ENCODE measurements around the gene KCNC1.

The KCNC1 gene

DNA sequence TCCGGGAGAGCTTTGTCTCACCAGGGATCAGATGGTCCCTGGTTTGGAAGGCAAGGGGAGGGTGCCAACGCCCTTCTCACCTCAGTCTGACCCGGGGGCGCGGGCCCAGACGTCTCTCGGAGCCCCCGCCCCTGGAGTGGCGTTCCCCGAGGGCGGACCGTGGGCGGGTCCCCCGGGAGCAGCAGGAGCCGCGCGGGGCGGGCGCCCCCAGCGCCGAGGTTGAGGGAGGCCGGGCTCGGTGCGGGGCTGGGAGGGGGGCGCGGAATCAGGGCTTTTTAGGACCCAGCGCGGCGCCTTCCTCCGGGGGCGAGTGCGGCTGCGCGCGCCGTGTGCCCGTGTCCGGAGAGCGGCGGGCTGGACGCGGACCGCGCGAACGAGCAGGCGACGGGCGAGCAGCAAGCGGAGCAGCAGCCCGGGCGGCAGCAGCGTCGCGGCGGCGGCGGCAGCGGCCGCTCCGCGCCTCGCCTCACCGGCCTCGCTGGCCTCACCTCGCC is at the start of gene KCNC1:
Gene KCNC1 (plus strand): TSS at position 364 of the 494 bp plus-strand sequence. CDS start 1,222 bp downstream, outside the sequence.
- DNase-seq: peak; percentile 71

DNA sequence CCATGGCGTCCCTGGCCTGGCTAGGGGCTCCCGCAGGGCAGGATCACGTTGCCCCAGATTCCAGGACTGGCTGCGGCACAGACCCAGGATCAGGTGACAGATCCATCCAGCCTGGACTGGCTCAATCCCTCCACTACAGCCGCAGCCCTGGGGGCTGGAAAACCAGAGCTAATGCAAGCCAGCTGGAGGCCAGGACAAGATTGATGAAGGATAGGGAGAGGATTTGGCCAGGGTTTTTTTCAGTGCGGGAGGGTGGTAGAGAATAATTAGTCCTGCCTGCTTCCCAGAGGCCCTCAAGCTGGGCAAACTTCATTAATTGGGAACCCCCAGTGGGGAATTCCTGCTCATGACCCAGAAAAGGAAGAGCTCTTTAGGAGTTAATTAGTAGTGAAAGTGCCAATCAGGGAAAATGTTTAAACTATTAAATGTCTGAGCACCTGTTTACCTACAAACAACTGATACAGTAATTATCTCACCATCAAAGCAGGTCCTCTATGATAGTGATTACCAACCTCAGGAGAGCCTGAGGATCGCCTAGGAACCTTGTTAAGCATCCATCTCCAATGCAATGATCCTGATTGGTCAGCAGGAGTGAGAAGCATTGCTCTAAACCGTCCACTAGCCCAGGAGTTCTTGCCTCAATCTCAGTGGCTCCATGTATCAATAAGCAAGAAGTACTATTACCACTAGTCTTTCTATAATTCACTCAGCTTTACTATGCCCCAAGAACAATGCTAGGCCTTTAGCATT is 48.2 kb upstream of the KCNC1 start:
- no peak for DNase-seq

GRCh38 chr11:17687946-17688670 is 46.5 kb upstream of the KCNC1 start:
- no peak for DNase-seq

GRCh38 chr11:17691550-17691949 is 43.0 kb upstream of the KCNC1 start:
- DNase-seq: no peak

DNA sequence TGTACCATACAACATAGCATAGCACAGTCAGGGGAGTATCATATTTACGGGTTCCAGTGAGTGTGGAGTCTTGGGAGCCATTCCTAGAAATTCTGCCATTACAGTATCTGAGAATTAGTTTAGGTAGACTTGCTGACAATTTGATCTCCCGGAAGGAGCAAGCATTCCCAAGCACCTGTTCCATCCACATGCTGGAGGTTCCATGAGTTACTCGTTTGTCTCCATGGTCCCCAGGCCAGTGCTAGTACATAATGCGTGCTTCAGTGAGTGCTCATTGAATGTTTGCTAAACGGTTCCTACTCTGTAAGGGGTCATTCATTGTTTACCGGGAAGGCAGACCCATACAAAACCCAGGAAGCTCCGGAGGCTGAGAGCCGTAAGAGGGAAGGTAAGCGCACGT is 42.6 kb upstream of the KCNC1 start:
- no peak for DNase-seq

DNA sequence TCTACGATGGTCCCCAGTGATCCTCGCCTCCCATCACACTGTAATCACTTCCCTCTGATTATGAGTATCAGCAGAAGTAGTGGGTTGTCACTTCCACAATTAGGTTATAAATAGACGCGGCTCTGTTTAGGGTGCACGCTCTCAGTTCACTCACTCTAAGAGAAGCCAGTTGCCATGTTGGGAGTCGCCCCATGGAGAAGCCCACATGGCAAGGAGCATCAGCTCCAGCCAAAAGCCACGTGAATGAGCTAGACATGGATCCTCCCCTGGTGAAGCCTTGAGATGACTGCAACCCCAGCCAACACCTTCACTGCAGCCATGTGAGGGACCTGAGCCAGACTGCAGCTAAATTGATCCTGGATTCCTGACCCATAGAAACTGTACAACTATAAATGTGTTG is 41.6 kb upstream of the KCNC1 start:
- no peak for DNase-seq

DNA sequence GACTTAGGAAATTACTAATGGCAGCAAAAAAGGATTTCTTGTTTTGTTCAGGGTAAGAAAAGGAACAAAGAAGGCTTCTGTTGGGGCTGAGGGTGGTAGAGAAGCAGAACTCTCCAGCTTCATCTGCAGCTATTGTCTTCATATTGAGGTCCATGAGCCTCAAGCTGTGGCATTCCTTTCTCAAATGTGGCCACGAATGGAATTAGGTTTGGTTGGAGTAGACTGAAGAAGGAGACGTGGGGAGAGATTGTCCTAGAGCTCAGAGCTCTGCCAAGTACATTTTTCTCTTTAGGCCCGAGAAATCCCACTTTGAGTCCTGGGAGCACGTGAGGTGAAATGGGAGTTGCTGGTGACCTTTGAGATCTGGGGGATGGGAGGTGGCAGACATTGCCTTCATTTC is 41.0 kb upstream of the KCNC1 start:
- no peak for DNase-seq

- no peak for DNase-seq
Observed at GRCh38 chr11:17694494-17695110, 40.0 kb upstream of the KCNC1 start.

GRCh38 chr11:17695454-17696441 is 38.8 kb upstream of the KCNC1 start:
- DNase-seq: no peak

- no peak for DNase-seq
Observed at GRCh38 chr11:17696741-17697140, 37.8 kb upstream of the KCNC1 start.

- no peak for DNase-seq
Observed at GRCh38 chr11:17697175-17697949, 37.2 kb upstream of the KCNC1 start.

DNA sequence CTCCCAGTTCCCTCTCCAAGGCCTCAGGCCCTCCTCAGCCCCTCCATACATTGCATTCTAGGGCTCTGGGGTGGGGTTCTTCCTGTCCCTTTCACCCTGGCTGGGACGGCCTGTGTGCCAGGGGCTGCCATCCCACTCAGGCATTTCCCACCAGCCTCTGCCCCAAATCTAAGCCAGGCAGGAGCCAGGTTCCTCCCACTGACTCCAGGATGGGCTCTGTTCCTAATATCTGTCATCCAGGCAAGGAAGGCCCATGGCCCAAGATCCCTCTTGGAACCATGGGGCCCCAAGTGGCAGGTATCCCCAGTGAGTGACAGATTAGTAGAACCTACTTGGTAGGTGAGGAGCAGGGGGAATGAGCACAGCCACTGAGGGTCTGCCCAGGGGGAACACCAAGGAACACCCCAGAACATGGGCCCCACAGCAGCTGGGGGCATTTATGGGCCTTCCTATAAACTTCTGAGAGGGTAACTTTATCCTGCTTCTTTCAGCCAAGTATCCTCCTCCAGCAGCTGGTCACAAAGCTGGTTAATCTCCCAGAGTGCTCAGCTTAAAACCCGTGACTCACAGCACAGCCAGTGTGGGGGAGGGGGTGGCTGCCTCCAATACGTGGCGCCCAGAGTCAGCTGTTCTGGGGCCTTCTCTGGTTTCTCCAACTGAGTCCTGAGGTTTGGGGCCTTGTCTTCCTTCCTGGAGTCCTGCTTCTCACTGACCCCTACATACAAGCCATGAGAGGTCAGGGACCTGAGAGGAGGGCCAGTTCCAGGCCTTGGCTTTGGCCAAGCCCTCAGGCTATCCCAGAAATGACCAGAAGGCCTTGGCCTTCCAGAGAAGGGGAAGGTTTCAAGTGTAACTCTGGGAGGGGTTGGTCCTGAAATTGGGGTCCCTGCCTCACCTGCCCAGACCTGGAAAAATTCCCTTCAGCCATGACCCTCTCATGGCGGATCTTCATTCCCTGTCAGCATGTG is 35.1 kb upstream of the KCNC1 start:
- DNase-seq: no peak

DNA sequence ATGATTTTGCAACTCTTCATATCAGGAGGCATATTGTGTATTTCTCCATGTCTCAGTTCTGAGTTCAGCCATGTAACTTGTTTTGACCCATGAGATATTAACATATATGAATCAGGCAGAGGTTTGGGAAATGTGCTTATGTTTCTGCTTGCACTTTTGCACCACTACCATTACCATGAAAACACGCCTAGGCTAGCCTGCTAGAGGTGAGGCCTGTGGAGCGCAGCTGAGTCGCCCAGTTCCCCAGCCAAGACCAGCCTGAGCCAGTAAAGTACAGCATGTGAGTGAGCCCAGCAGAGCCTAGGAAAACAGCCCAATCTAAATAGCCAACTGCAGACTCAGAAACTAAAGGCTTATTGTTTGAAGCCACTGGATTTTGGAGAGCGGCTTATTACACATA is 33.6 kb upstream of the KCNC1 start:
- no peak for DNase-seq

DNA sequence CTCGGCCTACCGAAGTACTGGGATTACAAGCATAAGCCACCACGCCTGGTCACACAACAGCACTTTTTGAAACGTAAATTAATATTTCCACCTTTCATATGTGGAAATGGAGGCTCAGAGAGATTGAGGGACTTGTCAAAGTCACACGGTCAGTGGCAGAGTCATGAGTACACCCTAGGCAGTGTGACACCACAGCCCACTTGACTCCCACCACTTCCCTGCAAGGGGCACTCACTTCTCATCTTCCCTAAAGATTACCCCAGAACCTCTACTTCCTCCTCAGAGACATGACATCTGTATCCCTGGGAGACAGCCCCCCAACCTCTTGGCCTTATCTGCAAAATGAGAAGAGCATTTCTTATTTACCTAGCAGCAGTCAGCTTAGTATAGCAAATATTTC is 31.7 kb upstream of the KCNC1 start:
- no peak for DNase-seq

- no peak for DNase-seq
Observed at GRCh38 chr11:17703951-17704350, 30.6 kb upstream of the KCNC1 start.

DNA sequence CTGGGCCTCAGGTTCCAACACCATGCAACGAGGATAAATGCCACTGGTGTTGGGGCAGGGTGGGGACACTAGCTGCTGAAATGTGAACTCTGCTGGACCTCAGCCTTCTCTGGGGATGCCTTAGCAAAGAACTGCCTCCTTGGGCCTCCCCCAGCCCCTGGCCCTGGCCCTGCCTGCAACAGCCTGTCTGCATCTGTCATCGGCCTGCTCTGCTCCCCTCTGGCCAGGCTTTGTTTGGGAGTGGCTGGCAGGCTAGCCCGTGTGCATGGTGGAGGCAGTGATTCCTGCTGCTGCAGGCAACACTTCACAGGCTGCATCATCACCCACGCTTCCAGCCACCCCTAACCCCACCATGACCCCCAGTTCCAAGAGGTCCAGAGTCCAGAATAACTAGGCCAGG is 26.8 kb upstream of the KCNC1 start:
- DNase-seq: no peak

DNA sequence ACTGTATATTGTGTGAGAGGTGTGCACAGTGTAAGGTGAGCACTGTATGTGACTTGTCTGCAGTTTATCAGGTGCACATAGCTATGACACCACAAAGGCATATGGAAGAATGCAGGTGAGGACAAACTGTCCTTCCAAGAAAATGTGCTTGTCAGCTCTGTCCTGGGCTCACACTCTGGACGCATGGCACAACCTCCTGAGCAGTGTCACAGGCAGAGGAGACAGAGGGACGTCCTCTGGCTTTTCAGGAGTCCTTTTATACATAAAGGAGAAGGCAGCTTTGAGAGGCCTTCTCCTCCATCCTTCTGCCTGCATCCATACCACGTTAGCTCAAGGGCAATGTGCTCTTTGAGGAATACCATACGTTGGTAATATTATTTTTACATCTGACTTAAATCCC is 22.7 kb upstream of the KCNC1 start:
- no peak for DNase-seq

- no peak for DNase-seq
Observed at GRCh38 chr11:17713851-17714250, 20.7 kb upstream of the KCNC1 start.

DNA sequence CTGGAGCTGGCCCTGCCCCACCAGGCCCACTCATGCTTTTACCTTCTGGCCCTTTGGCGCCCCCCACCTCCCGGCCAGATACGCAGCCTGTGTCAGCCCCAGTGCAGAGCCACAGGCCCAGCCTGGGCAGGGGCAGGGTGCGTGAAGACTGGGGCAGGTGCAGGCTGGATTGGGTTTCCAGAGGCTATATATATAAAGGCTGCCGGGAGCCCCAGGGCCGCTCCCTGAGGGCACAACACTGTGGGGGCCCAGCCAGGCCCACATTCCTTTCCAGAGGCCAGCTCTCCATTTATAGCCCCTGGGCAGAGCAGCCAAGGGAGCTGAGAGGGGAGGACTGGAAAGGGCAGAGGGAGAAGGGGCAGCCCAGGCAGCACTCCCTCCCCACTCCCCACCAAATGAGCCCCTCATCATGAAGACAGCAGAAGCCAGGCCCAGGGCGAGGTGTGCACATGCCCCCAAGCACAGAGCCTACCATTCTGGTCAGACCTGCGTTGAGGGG is 20.2 kb upstream of the KCNC1 start:
- no peak for DNase-seq

GRCh38 chr11:17714870-17715269 is 19.7 kb upstream of the KCNC1 start:
- DNase-seq: no peak

All from NCI-H1092 (cell line).